HEK293 (cell line): ENCODE data around the gene ACVRL1.

Source experiments
- CTCF ChIA-PET: fragments of 350-600 bp; formaldehyde crosslinking; extraction: SDS; loops from one replicate; lab custom pipeline; 2021; ENCODE audit warnings: antibody characterized with exemption; lab: Yijun Ruan, JAX
- POLR2A ChIA-PET: fragments of 300-600 bp; formaldehyde crosslinking; extraction: SDS; loops from one replicate; lab custom pipeline; 2020; ENCODE audit warnings: antibody characterized with exemption, inconsistent platforms; lab: Yijun Ruan, JAX
- H3K27ac ChIP-seq: fragments of 200-500 bp; sonication (Bioruptor generic); 2 replicates; pipeline ENCODE4 v1.5.1; 2014; ENCODE audit warnings: low read depth, low read length, control low read depth, inconsistent platforms; ENCODE audit errors: extremely low read depth
- H3K36me3 ChIP-seq, 2 experiments: fragments of 200-500 bp in 1 of 2; sonication (Bioruptor generic) in 1 of 2; 1 replicate in 1 of 2; 2 replicates in 1 of 2; pipeline ENCODE4 v1.5.1; 2014 to 2017; ENCODE audit warnings: inconsistent platforms in 2 of 2, low read length in 2 of 2; ENCODE audit not compliant: control insufficient read depth in 2 of 2, insufficient read depth in 1 of 2
- H3K4me1 ChIP-seq: fragments of 200-500 bp; sonication (Bioruptor generic); 2 replicates; pipeline ENCODE4 v1.5.1; 2014; ENCODE audit warnings: mild to moderate bottlenecking, low read length, inconsistent platforms; ENCODE audit not compliant: control insufficient read depth, insufficient read depth
- H3K4me3 ChIP-seq: 2 replicates; pipeline ENCODE4 v1.5.1; 2011; ENCODE audit warnings: low read depth, mild to moderate bottlenecking, control low read depth, low read length, moderate library complexity
- H3K9me3 ChIP-seq: fragments of 200-500 bp; sonication (Bioruptor generic); 2 replicates; pipeline ENCODE4 v1.5.1; 2014; ENCODE audit warnings: low read depth, low read length, inconsistent platforms; ENCODE audit not compliant: control insufficient read depth, insufficient read depth
- AEBP2 ChIP-seq: fragments of 450-650 bp; formaldehyde crosslinking; IDR thresholded peaks from 2 replicates; pipeline ENCODE4 v1.5.1; 2016; ENCODE audit warnings: missing biosample characterization, missing genetic modification characterization, borderline replicate concordance
- ATF2 ChIP-seq: fragments of 450-650 bp; formaldehyde crosslinking; IDR thresholded peaks from 2 replicates; pipeline ENCODE4 v1.5.1; 2016; ENCODE audit warnings: missing biosample characterization, missing genetic modification characterization, low read depth
- BCL6B ChIP-seq: fragments of 450-650 bp; formaldehyde crosslinking; IDR thresholded peaks from 2 replicates; pipeline ENCODE4 v1.5.1; 2017; ENCODE audit warnings: missing biosample characterization, missing genetic modification characterization
- EGR2 ChIP-seq: fragments of 450-650 bp; formaldehyde crosslinking; IDR thresholded peaks from 2 replicates; pipeline ENCODE4 v1.5.1; 2016; ENCODE audit warnings: low read depth, missing biosample characterization, missing genetic modification characterization
- GLIS1 ChIP-seq: fragments of 450-650 bp; formaldehyde crosslinking; IDR thresholded peaks from 2 replicates; pipeline ENCODE4 v1.5.1; 2016; ENCODE audit warnings: missing biosample characterization, missing genetic modification characterization
- ZBTB26 ChIP-seq: fragments of 450-650 bp; formaldehyde crosslinking; optimal IDR thresholded peaks from 2 replicates; pipeline ENCODE3; 2016; ENCODE audit warnings: missing biosample characterization, mild to moderate bottlenecking, missing genetic modification characterization
- ZBTB44 ChIP-seq: fragments of 450-650 bp; IDR thresholded peaks from 2 replicates; pipeline ENCODE4 v1.5.1; 2018; ENCODE audit warnings: missing biosample characterization, mild to moderate bottlenecking, missing genetic modification characterization
- ZNF202 ChIP-seq: fragments of 450-650 bp; formaldehyde crosslinking; IDR thresholded peaks from 2 replicates; pipeline ENCODE4 v1.5.1; 2016; ENCODE audit warnings: missing biosample characterization, missing genetic modification characterization, borderline replicate concordance
- ZNF280D ChIP-seq: fragments of 450-650 bp; formaldehyde crosslinking; IDR thresholded peaks from 2 replicates; pipeline ENCODE4 v1.5.1; 2016; ENCODE audit warnings: missing biosample characterization, missing genetic modification characterization
- ZNF335 ChIP-seq: fragments of 450-650 bp; formaldehyde crosslinking; conservative IDR thresholded peaks from 2 replicates; pipeline ENCODE4 v1.5.1; 2016; ENCODE audit warnings: missing biosample characterization, missing genetic modification characterization
- ZNF37A ChIP-seq: fragments of 450-650 bp; IDR thresholded peaks from 2 replicates; pipeline ENCODE4 v1.5.1; 2018; ENCODE audit warnings: missing biosample characterization, missing genetic modification characterization
- ZNF404 ChIP-seq: fragments of 450-650 bp; formaldehyde crosslinking; IDR thresholded peaks from 2 replicates; pipeline ENCODE4 v1.5.1; 2017; ENCODE audit warnings: missing biosample characterization, missing genetic modification characterization
- ZNF423 ChIP-seq: fragments of 450-650 bp; formaldehyde crosslinking; IDR thresholded peaks from 2 replicates; pipeline ENCODE4 v1.5.1; 2016; ENCODE audit warnings: missing biosample characterization, missing genetic modification characterization
- ZNF501 ChIP-seq: fragments of 450-650 bp; formaldehyde crosslinking; IDR thresholded peaks from 2 replicates; pipeline ENCODE4 v1.5.1; 2016; ENCODE audit warnings: missing biosample characterization, missing genetic modification characterization
- ZNF548 ChIP-seq: fragments of 450-650 bp; formaldehyde crosslinking; IDR thresholded peaks from 2 replicates; pipeline ENCODE4 v1.5.1; 2016; ENCODE audit warnings: missing biosample characterization, missing genetic modification characterization
- ZNF561 ChIP-seq: fragments of 450-650 bp; IDR thresholded peaks from 2 replicates; pipeline ENCODE4 v1.5.1; 2018; ENCODE audit warnings: missing biosample characterization, missing genetic modification characterization, borderline replicate concordance
- ZNF600 ChIP-seq: fragments of 450-650 bp; formaldehyde crosslinking; IDR thresholded peaks from 2 replicates; pipeline ENCODE4 v1.5.1; 2016; ENCODE audit warnings: missing biosample characterization, missing genetic modification characterization
- ZNF654 ChIP-seq: fragments of 450-650 bp; formaldehyde crosslinking; IDR thresholded peaks from 2 replicates; pipeline ENCODE4 v1.5.1; 2016; ENCODE audit warnings: low read depth, missing biosample characterization, missing genetic modification characterization
- ZNF692 ChIP-seq: fragments of 450-650 bp; formaldehyde crosslinking; IDR thresholded peaks from 2 replicates; pipeline ENCODE4 v1.5.1; 2016; ENCODE audit warnings: missing biosample characterization, missing genetic modification characterization
- ZSCAN16 ChIP-seq: fragments of 450-650 bp; formaldehyde crosslinking; IDR thresholded peaks from 2 replicates; pipeline ENCODE4 v1.5.1; 2016; ENCODE audit warnings: missing biosample characterization, missing genetic modification characterization
- ZSCAN18 ChIP-seq: fragments of 450-650 bp; formaldehyde crosslinking; IDR thresholded peaks from 2 replicates; pipeline ENCODE4 v1.5.1; 2016; ENCODE audit warnings: missing biosample characterization, missing genetic modification characterization
- ZSCAN30 ChIP-seq: fragments of 450-650 bp; IDR thresholded peaks from 2 replicates; pipeline ENCODE4 v1.5.1; 2018; ENCODE audit warnings: missing biosample characterization, mild to moderate bottlenecking, missing genetic modification characterization, moderate library complexity
- ZXDB ChIP-seq: fragments of 450-650 bp; formaldehyde crosslinking; IDR thresholded peaks from 2 replicates; pipeline ENCODE4 v1.5.1; 2016; ENCODE audit warnings: missing biosample characterization, missing genetic modification characterization

Gene ACVRL1

GRCh38 chr12:51923506-51924365 is 16.4 kb downstream of the ACVRL1 start:
- H3K4me3 ChIP-seq = no peak overlapping the region
- ChIA-PET POLR2A (no interaction called here), CTCF (interaction anchor here (0.6 to 3.6 kb wide), 27 partner anchors 9 to 552 kb away, joined by 3 to 40 read pairs (median 5); no protein-coding TSS in a partner anchor)
- no peaks in the 10 kb centered on the region for H3K36me3 ChIP-seq
- H3K4me1 ChIP-seq = peaks cover 4% of the 10 kb centered on the region; the same call in 1 of the 2 replicates
- H3K27ac ChIP-seq = no peak overlapping the region
- H3K9me3 ChIP-seq = no peaks in the 10 kb centered on the region
- TF ChIP-seq ZNF548 (tag by site-specific recombination) (no peak), ZNF335 (tag by site-specific recombination) (peak; percentile 64), ZNF692 (tag by site-specific recombination) (no peak), ZNF561 (tag by site-specific recombination) (no peak), AEBP2 (no peak), ZBTB44 (tag by site-specific recombination) (no peak), ZNF654 (tag by site-specific recombination) (no peak; the same call in 1 of the 2 replicates), ZSCAN30 (tag by site-specific recombination) (no peak), ZSCAN18 (no peak), GLIS1 (tag by site-specific recombination) (peak; percentile 30; the same call in 1 of the 2 replicates), ZNF202 (tag by site-specific recombination) (no peak), ZNF423 (no peak), EGR2 (tag by site-specific recombination) (no peak), ZSCAN16 (tag by site-specific recombination) (no peak), ZNF501 (tag by site-specific recombination) (no peak), ZXDB (tag by site-specific recombination) (no peak), ZNF600 (tag by site-specific recombination) (no peak), ZNF37A (no peak), ATF2 (tag by site-specific recombination) (no peak), ZNF404 (tag by site-specific recombination) (no peak), BCL6B (tag by site-specific recombination) (no peak), ZNF280D (no peak), ZBTB26 (tag by site-specific recombination) (peak; percentile 8)
